SK-N-SH treated with all-trans-retinoic acid at 6 μM for 48 hours (cell line): Measurements from ENCODE around the gene ACSM4.

Experiments
- ESRRG ChIP-seq: fragments of 250-450 bp; sonication (Bioruptor Pico); IDR thresholded peaks from 2 replicates; pipeline ENCODE4 v1.6.1; 2021; ENCODE audit warnings: mild to moderate bottlenecking
- GLIS3 ChIP-seq: fragments of 250-450 bp; sonication (Bioruptor Pico); IDR thresholded peaks from 2 replicates; pipeline ENCODE4 v1.5.0; 2020; ENCODE audit warnings: mild to moderate bottlenecking, moderate library complexity
- ZNF565 ChIP-seq: fragments of 450-650 bp; formaldehyde crosslinking; conservative IDR thresholded peaks from 2 replicates; pipeline ENCODE4 v1.5.0; 2020; ENCODE audit warnings: low read depth, mild to moderate bottlenecking, moderate library complexity

DNA sequence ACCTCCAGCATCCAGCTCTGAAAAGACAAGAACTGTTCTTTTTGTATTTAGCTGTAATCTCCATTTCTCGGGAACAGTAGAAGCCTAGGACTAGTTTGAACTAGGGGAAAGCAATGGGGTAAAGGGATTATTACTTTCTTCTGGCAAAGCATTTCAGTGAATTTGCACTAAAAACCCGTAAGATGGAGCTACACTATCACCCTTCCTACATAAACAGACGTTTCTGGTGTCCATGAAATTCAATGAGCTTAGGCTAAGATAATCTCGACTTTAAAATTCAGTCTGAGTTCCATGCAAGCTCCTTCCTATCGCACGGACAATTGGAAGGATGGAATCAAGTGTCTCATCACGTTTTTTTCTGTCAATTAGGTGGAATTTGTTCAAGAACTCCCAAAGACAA lies 24.0 kb downstream of the ACSM4 start:
- no peak for TF ChIP-seq ESRRG (CRISPR knock-in tag)
- no peak for TF ChIP-seq ZNF565 (CRISPR knock-in tag)
- TF ChIP-seq GLIS3 (CRISPR knock-in tag): no peak
